Smooth muscle cell (in vitro differentiated cells): ENCODE measurements around the gene ZEB2. TPM values are rescaled to one million over a fixed set of nuclear protein-coding genes. Genes with fewer than 3 reads are reported as not detected.

Experiments
- DNase-seq: peaks from one replicate; lab custom pipeline; 2025; ENCODE audit not compliant: unreplicated experiment; lab: John Stamatoyannopoulos, UW
- H2AFZ ChIP-seq: fragments of 200-600 bp; sonication (generic); 2 replicates; pipeline ENCODE4 v1.6.0; 2016; ENCODE audit warnings: antibody characterized with exemption, low read depth, mild to moderate bottlenecking
- H3F3A ChIP-seq: fragments of 200-600 bp; sonication (generic); 2 replicates; pipeline ENCODE4 v1.6.0; 2017; ENCODE audit warnings: antibody characterized with exemption, low read depth
- H3K27ac ChIP-seq: fragments of 200-600 bp; sonication (generic); 2 replicates; pipeline ENCODE4 v1.5.1; 2016; ENCODE audit warnings: low read depth, mild to moderate bottlenecking
- H3K27me3 ChIP-seq: fragments of 200-600 bp; sonication (generic); 2 replicates; pipeline ENCODE4 v1.6.1; 2016; ENCODE audit warnings: low read depth, mild to moderate bottlenecking
- H3K36me3 ChIP-seq: fragments of 200-600 bp; sonication (generic); 2 replicates; pipeline ENCODE4 v1.5.1; 2016; ENCODE audit warnings: low read depth
- H3K4me1 ChIP-seq: fragments of 200-600 bp; sonication (generic); 2 replicates; pipeline ENCODE4 v1.5.1; 2016; ENCODE audit warnings: low read depth
- H3K4me2 ChIP-seq: fragments of 200-600 bp; sonication (generic); 2 replicates; pipeline ENCODE4 v1.6.0; 2016; ENCODE audit warnings: mild to moderate bottlenecking
- H3K4me3 ChIP-seq: fragments of 200-600 bp; sonication (generic); 2 replicates; pipeline ENCODE4 v1.5.1; 2016; ENCODE audit warnings: mild to moderate bottlenecking
- H3K79me2 ChIP-seq: fragments of 200-600 bp; sonication (generic); 2 replicates; pipeline ENCODE4 v1.6.0; 2016; ENCODE audit warnings: low read depth, mild to moderate bottlenecking
- H3K9ac ChIP-seq: fragments of 200-600 bp; sonication (generic); 2 replicates; pipeline ENCODE4 v1.6.0; 2016; ENCODE audit warnings: low read depth
- H3K9me3 ChIP-seq: fragments of 200-600 bp; sonication (generic); replicated peaks from 2 replicates; pipeline ENCODE4 v1.5.1; 2016; ENCODE audit warnings: low read depth
- H4K20me1 ChIP-seq: fragments of 200-600 bp; sonication (generic); 2 replicates; pipeline ENCODE4 v1.6.0; 2016; ENCODE audit warnings: low read depth
- CTCF ChIP-seq: fragments of 200-600 bp; sonication (generic); IDR thresholded peaks from 2 replicates; pipeline ENCODE4 v1.5.1; 2017; ENCODE audit warnings: borderline replicate concordance, mild to moderate bottlenecking, antibody characterized with exemption; ENCODE audit not compliant: insufficient read depth, poor library complexity, severe bottlenecking
- WGBS: methylation state at CpG from one replicate; pipeline ENCODE4 v1.1.7; 2016; ENCODE audit warnings: low lambda C conversion rate; 5-methylcytosine and 5-hydroxymethylcytosine counted together
- polyA plus RNA-seq: library from polyadenylated mRNA; unstranded; fragments of >200 nt; fragmentation: Nextera tagmentation; extraction: Ambion mirVana; gene quantifications from 2 replicates; pipeline ENCODE4 v1.2.1, GENCODE V29; 2016
- total RNA-seq: library from RNA; depleted of rRNA; stranded (reverse); fragments of >200 nt; gene quantifications from 2 replicates; pipeline ENCODE4 v1.2.3, GENCODE V29; 2014

The ZEB2 gene
- total and polyA plus RNA-seq, 2 experiments from 2014 or later, result 67.5 to 148 TPM

GRCh38 chr2:144516411-144516980 is 3.4 kb downstream of the ZEB2 start:
- H4K20me1 ChIP-seq, result peaks cover 37% of the 10 kb centered on the region
- no peak overlapping the region for H2AFZ ChIP-seq
- no peak for TF ChIP-seq CTCF
- no peaks in the 10 kb centered on the region for H3K9me3 ChIP-seq
- peak overlapping the region; percentile 82 for H3K4me3 ChIP-seq
- no peaks in the 10 kb centered on the region for H3K27me3 ChIP-seq
- peak overlapping the region; percentile 91 for H3K4me2 ChIP-seq
- H3K4me1 ChIP-seq, result peaks cover 46% of the 10 kb centered on the region
- H3K9ac ChIP-seq, result peak overlapping the region; percentile 98
- peaks cover 17% of the 10 kb centered on the region for H3F3A ChIP-seq
- H3K27ac ChIP-seq, result peak overlapping the region; percentile 98
- peaks cover 85% of the 10 kb centered on the region for H3K79me2 ChIP-seq
- WGBS, result 0% methylated on average over 19 of the region's 57 CpGs
- DNase-seq, result no peak
- H3K36me3 ChIP-seq, result no peaks in the 10 kb centered on the region

- no peaks in the 10 kb centered on the region for H3K27me3 ChIP-seq
- H3K9me3 ChIP-seq, result no peaks in the 10 kb centered on the region
- H3K4me1 ChIP-seq, result peaks cover 46% of the 10 kb centered on the region
- TF ChIP-seq CTCF, result no peak
- peak overlapping the region; percentile 98 for H3K27ac ChIP-seq
- H4K20me1 ChIP-seq, result peaks cover 44% of the 10 kb centered on the region
- peak overlapping the region; percentile 91 for H3K4me2 ChIP-seq
- no peaks in the 10 kb centered on the region for H3K36me3 ChIP-seq
- H3K79me2 ChIP-seq, result peaks cover 91% of the 10 kb centered on the region
- no peak for DNase-seq
- H3K9ac ChIP-seq, result peak overlapping the region; percentile 98
- H3F3A ChIP-seq, result peaks cover 21% of the 10 kb centered on the region
- peak overlapping the region; percentile 82 for H3K4me3 ChIP-seq
- no peak overlapping the region for H2AFZ ChIP-seq
- 1% methylated on average over 34 of the region's 50 CpGs for WGBS
These were observed 4.1 kb downstream of the ZEB2 start for GRCh38 chr2:144515696-144516410.

- H4K20me1 ChIP-seq, result peaks cover 50% of the 10 kb centered on the region
- peak overlapping the region; percentile 98 for H3K27ac ChIP-seq
- H3K79me2 ChIP-seq, result peaks cover 98% of the 10 kb centered on the region
- peaks cover 48% of the 10 kb centered on the region for H3K4me1 ChIP-seq
- H3K36me3 ChIP-seq, result no peaks in the 10 kb centered on the region
- 4% methylated on average over 4 of the region's 4 CpGs for WGBS
- H3K4me2 ChIP-seq, result peak overlapping the region; percentile 91
- peak overlapping the region; percentile 98 for H3K9ac ChIP-seq
- peaks cover 21% of the 10 kb centered on the region for H3F3A ChIP-seq
- TF ChIP-seq CTCF, result no peak
- no peak for DNase-seq
- H3K27me3 ChIP-seq, result no peaks in the 10 kb centered on the region
- H3K9me3 ChIP-seq, result no peaks in the 10 kb centered on the region
- H3K4me3 ChIP-seq, result peak overlapping the region; percentile 82
- H2AFZ ChIP-seq, result no peak overlapping the region
These were observed 4.7 kb downstream of the ZEB2 start for GRCh38 chr2:144515099-144515695.
